Fibroblast of pulmonary artery (primary cell): ENCODE results near the gene SYTL2.

ENCODE experiments used
- DNase-seq: peaks from one replicate; pipeline ENCODE4 v3.0.0-alpha.2; 2010; ENCODE audit warnings: low read depth
- H3K4me3 ChIP-seq: replicated peaks from 2 replicates; pipeline ENCODE4 v1.5.1; 2011; ENCODE audit warnings: low read depth, mild to moderate bottlenecking, control low read depth, low read length, moderate library complexity
- TF ChIP-seq, protein P1 (sequence below): IDR thresholded peaks from 2 replicates; pipeline ENCODE4 v1.5.1; 2011; ENCODE audit warnings: mild to moderate bottlenecking, control low read depth, low read length, inconsistent platforms; ENCODE audit errors: missing control alignments

Gene SYTL2

DNA sequence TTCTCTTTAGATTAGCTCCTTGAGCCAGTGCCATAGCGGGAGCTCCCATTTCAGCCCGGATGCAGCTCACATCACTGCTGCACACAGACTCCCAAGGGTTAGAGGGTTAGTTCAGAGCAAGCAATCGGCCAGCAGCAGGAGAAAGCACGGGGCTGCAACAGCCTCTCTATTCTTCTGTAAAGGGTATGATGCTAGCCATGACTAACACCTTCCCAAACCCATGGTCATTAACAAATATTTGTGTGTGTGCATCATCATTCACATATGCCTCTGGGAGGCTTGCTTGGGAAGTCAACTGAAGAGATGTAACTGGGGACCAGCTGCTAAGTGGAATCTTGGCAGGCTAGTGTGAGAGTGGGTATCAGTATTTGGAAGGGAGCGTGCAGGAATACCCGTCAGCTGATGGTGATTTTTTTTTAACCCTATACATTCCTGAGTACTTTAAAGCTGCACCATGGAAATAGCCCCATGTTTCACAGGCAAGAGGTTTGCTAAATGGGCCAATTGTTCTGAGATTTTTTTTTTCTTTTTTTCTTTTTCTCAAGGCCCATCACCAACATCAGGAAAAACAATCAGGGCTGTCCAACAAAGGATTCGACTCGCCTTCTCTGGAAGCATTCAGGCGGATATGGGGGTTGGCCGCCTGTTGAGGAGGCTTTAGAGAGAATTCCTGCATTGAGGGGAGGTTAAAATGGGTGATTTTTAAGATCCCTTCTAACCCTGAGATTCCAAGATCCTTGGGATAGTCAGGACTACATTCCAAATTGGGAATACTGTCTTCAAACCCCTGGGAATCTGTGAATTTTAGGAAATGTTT is 91.7 kb downstream of the SYTL2 start:
- peak; percentile 92 for DNase-seq
- TF ChIP-seq, protein P1, sequence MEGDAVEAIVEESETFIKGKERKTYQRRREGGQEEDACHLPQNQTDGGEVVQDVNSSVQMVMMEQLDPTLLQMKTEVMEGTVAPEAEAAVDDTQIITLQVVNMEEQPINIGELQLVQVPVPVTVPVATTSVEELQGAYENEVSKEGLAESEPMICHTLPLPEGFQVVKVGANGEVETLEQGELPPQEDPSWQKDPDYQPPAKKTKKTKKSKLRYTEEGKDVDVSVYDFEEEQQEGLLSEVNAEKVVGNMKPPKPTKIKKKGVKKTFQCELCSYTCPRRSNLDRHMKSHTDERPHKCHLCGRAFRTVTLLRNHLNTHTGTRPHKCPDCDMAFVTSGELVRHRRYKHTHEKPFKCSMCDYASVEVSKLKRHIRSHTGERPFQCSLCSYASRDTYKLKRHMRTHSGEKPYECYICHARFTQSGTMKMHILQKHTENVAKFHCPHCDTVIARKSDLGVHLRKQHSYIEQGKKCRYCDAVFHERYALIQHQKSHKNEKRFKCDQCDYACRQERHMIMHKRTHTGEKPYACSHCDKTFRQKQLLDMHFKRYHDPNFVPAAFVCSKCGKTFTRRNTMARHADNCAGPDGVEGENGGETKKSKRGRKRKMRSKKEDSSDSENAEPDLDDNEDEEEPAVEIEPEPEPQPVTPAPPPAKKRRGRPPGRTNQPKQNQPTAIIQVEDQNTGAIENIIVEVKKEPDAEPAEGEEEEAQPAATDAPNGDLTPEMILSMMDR: no peak
- H3K4me3 ChIP-seq: peak overlapping the region; percentile 19

GRCh38 chr11:85718126-85718943 is 92.6 kb downstream of the SYTL2 start:
- no peak for DNase-seq
- TF ChIP-seq, protein P1: no peak
- peak overlapping the region; percentile 19 for H3K4me3 ChIP-seq

DNA sequence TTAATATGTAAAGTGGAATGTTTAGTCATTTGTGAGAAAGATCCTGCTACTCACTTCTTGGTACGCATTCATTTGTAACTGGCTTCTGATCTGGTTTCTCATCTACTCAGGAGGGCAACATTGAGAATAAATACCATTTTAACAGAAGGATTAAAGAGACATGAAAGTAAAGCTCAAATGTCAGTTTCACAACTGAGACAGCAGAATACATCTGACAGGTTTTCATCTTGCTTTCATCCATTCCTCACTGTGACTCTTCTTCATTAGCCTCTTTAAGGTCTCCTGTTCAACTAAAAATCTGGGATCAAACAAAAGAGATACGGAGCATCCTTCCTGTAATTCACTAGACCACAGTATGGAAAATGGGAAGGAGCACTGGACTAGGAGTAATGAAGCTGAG is 93.5 kb downstream of the SYTL2 start:
- H3K4me3 ChIP-seq: no peak overlapping the region

DNA sequence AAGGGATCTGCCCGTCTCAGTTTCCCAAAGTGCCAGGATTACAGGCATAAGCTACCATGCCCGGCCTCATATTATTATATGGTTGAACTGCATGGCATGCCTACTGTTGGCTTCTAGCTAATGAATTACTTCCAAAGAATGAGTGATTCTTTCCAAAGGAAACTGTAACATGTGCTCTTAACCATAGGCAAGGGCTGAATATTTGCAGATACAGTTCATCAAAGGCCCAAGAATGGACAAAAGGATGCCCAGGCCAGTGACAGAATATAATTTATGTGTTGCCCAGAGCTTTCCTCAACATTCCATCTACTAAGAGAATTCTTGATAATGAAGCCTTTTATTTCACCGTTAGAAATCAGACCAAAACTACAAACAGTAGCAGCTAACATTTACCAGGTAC is 98.0 kb downstream of the SYTL2 start:
- H3K4me3 ChIP-seq: no peak overlapping the region
- no peak for DNase-seq

More for the DNA sequence above, 93.5 kb downstream of the SYTL2 start:
- TF ChIP-seq, protein P1: no peak
- DNase-seq: no peak

DNA sequence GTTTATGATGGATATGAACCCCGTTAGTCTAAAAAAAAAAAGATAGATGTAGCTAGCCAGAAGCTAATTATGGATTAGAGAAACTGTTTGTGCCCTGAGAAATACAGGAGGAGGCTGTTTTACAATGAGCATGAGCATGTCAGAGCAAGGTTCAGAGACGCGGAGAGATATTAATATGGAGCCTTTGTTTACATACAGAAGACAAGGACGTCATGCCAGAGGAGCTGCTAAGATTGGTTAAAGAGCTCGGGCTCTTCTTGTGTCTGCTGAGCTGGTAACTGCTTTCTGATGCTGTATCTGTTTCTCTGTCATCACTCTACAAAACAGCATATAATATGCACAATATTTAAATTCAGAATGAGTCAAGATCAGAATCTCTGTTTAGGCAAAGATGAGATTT is 100.0 kb downstream of the SYTL2 start:
- TF ChIP-seq, protein P1: no peak
- no peak for DNase-seq
- no peak overlapping the region for H3K4me3 ChIP-seq

More for the DNA sequence above, 98.0 kb downstream of the SYTL2 start:
- TF ChIP-seq, protein P1: no peak

GRCh38 chr11:85709941-85710702 is 100.8 kb downstream of the SYTL2 start:
- TF ChIP-seq, protein P1: no peak
- no peak overlapping the region for H3K4me3 ChIP-seq
- no peak for DNase-seq
